Transverse colon (tissue), 4 donors: Measurements from ENCODE around the gene PPP4R2.

Source experiments
- POLR2A ChIP-seq: fragments of 450-650 bp; IDR thresholded peaks from one replicate; pipeline ENCODE4 v1.6.1; 2016; ENCODE audit warnings: antibody characterized with exemption, mild to moderate bottlenecking, moderate library complexity
- POLR2AphosphoS5 ChIP-seq, 3 donors: sonication (generic); formaldehyde crosslinking; IDR thresholded peaks; one replicate each; pipeline ENCODE4 v1.6.1; 2016; ENCODE audit warnings: antibody characterized with exemption in 3 of 3
- TF ChIP-seq, protein P1 (sequence below), 5 experiments: fragments of 200-600 bp in 3 of 5; fragments of 450-650 bp in 2 of 5; sonication (generic) in 3 of 5; IDR thresholded peaks; 1 replicate in 2 of 5; 2 replicates in 3 of 5; pipeline ENCODE4 v1.5.1; 2016 to 2017; ENCODE audit warnings: antibody characterized with exemption in 5 of 5, inconsistent platforms in 3 of 5, mild to moderate bottlenecking in 2 of 5, moderate library complexity in 1 of 5

DNA sequence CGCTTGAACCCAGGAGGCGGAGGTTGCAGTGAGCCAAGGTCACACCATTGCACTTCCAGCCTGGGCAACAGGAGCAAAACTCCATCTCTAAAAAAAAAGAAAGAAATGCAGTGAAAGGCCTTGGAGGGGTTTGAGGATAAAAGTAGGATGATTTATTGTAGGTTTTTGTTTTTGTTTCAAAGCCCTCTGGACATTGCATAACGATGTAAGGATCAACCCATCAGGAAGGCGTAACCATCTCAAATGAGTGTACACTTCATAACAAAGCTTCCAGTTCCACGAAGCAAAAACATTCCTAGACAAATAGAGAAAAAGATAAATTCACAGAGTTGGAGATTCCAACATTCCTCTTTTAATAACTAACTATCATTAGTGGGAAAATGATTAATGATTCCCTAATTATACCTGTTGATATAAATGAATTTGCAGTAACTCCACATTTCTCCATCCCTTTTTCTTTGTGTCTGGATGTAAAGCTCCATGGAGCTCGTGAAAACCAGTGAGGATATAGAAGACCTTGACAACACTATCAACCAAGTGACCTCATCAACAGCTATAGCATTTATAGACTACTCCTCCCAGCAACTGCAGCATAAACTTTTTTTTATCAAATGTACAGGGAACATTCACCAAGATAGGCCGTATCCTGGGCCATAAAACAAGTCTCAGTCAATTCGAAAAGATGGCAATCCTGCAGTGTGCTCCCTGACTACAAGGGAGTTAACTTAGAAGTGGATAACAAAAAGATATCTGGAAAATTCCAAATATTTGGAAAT, 48.7 kb upstream of the PPP4R2 start:
- TF ChIP-seq, protein P1, sequence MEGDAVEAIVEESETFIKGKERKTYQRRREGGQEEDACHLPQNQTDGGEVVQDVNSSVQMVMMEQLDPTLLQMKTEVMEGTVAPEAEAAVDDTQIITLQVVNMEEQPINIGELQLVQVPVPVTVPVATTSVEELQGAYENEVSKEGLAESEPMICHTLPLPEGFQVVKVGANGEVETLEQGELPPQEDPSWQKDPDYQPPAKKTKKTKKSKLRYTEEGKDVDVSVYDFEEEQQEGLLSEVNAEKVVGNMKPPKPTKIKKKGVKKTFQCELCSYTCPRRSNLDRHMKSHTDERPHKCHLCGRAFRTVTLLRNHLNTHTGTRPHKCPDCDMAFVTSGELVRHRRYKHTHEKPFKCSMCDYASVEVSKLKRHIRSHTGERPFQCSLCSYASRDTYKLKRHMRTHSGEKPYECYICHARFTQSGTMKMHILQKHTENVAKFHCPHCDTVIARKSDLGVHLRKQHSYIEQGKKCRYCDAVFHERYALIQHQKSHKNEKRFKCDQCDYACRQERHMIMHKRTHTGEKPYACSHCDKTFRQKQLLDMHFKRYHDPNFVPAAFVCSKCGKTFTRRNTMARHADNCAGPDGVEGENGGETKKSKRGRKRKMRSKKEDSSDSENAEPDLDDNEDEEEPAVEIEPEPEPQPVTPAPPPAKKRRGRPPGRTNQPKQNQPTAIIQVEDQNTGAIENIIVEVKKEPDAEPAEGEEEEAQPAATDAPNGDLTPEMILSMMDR (IDR thresholded peaks at IDR 0.05), result no peak
- no peak for TF ChIP-seq POLR2AphosphoS5 (IDR thresholded peaks at IDR 0.05)
- no peak for TF ChIP-seq POLR2A
